ENCODE results near the gene ZFP62. TPM values are rescaled to one million over a fixed set of nuclear protein-coding genes. Genes with fewer than 3 reads are reported as not detected.

ZFP62 gene
- total RNA-seq, 1 donor from 2014 or later = 14.5 TPM

GRCh38 chr5:180807654-180808414 is 53.2 kb downstream of the ZFP62 start:
- H2AFZ ChIP-seq (ENCODE audit: low read depth, low read length) = no peak overlapping the region
- peak overlapping the region; percentile 87 for H3K4me3 Mint-ChIP-seq (ENCODE audit: unreplicated experiment)
- peak overlapping the region; percentile 92 for H3K4me2 ChIP-seq (ENCODE audit: low read length)
- peak overlapping the region; percentile 38 for H3K9ac ChIP-seq (ENCODE audit: low read length)
- peaks cover 6% of the 10 kb centered on the region for H3K36me3 Mint-ChIP-seq (ENCODE audit: low read depth, unreplicated experiment)
- no peaks in the 10 kb centered on the region for H3K9me3 ChIP-seq (ENCODE audit: insufficient read depth, low read depth, low read length)
- no peaks in the 10 kb centered on the region for H3K36me3 ChIP-seq (ENCODE audit: insufficient read depth, low read length)
- H3K27ac Mint-ChIP-seq (ENCODE audit: unreplicated experiment) = peak overlapping the region; percentile 58
- TF ChIP-seq CTCF (IDR thresholded peaks at IDR 0.05; ENCODE audit: insufficient read depth, low read depth, low read length) (no peak), EZH2 (IDR thresholded peaks at IDR 0.05; ENCODE audit: insufficient read depth, low read length) (no peak)
- DNase-seq (ENCODE audit: low read depth) (no peak), FAIRE-seq (no peak)
- peaks cover 52% of the 10 kb centered on the region for H3K79me2 ChIP-seq (ENCODE audit: insufficient read depth, low read length)
- no peaks in the 10 kb centered on the region for H3K27me3 Mint-ChIP-seq (ENCODE audit: low read depth, unreplicated experiment)
- H3K27ac ChIP-seq (ENCODE audit: low read depth, low read length) = no peak overlapping the region
- peaks cover 14% of the 10 kb centered on the region for H4K20me1 ChIP-seq (ENCODE audit: insufficient read depth, low read length)
- H3K4me3 ChIP-seq (ENCODE audit: insufficient read depth, low read depth, low read length) = peak overlapping the region; percentile 19
- no peaks in the 10 kb centered on the region for H3K9me3 Mint-ChIP-seq (ENCODE audit: unreplicated experiment)
- peaks cover 29% of the 10 kb centered on the region for H3K4me1 ChIP-seq (ENCODE audit: insufficient read depth, low read length)
- H3K27me3 ChIP-seq (ENCODE audit: insufficient read depth, low read length) = no peaks in the 10 kb centered on the region
- peaks cover 27% of the 10 kb centered on the region for H3K4me1 Mint-ChIP-seq (ENCODE audit: low read depth, unreplicated experiment)

GRCh38 chr5:180807046-180807445 is 54.0 kb downstream of the ZFP62 start:
- peaks cover 6% of the 10 kb centered on the region for H3K36me3 Mint-ChIP-seq (ENCODE audit: low read depth, unreplicated experiment)
- H3K4me2 ChIP-seq (ENCODE audit: low read length) = peak overlapping the region; percentile 92
- no peak overlapping the region for H3K27ac ChIP-seq (ENCODE audit: low read depth, low read length)
- TF ChIP-seq EZH2 (IDR thresholded peaks at IDR 0.05; ENCODE audit: insufficient read depth, low read length) (no peak), CTCF (IDR thresholded peaks at IDR 0.05; ENCODE audit: insufficient read depth, low read depth, low read length) (no peak)
- DNase-seq (ENCODE audit: low read depth) (no peak), FAIRE-seq (no peak)
- H3K9ac ChIP-seq (ENCODE audit: low read length) = no peak overlapping the region
- peak overlapping the region; percentile 72 for H3K4me3 Mint-ChIP-seq (ENCODE audit: unreplicated experiment)
- H3K27ac Mint-ChIP-seq (ENCODE audit: unreplicated experiment) = no peak overlapping the region
- no peaks in the 10 kb centered on the region for H3K27me3 ChIP-seq (ENCODE audit: insufficient read depth, low read length)
- H4K20me1 ChIP-seq (ENCODE audit: insufficient read depth, low read length) = peaks cover 14% of the 10 kb centered on the region
- no peaks in the 10 kb centered on the region for H3K36me3 ChIP-seq (ENCODE audit: insufficient read depth, low read length)
- no peak overlapping the region for H2AFZ ChIP-seq (ENCODE audit: low read depth, low read length)
- H3K79me2 ChIP-seq (ENCODE audit: insufficient read depth, low read length) = peaks cover 57% of the 10 kb centered on the region
- peaks cover 29% of the 10 kb centered on the region for H3K4me1 ChIP-seq (ENCODE audit: insufficient read depth, low read length)
- no peaks in the 10 kb centered on the region for H3K27me3 Mint-ChIP-seq (ENCODE audit: low read depth, unreplicated experiment)
- no peaks in the 10 kb centered on the region for H3K9me3 Mint-ChIP-seq (ENCODE audit: unreplicated experiment)
- H3K4me1 Mint-ChIP-seq (ENCODE audit: low read depth, unreplicated experiment) = peaks cover 27% of the 10 kb centered on the region
- no peaks in the 10 kb centered on the region for H3K9me3 ChIP-seq (ENCODE audit: insufficient read depth, low read depth, low read length)
- H3K4me3 ChIP-seq (ENCODE audit: insufficient read depth, low read depth, low read length) = no peak overlapping the region

Data from astrocyte (in vitro differentiated cells and primary cell).